HCT116 (cell line): Measurements from ENCODE around the gene PRAMEF33. TPM values are rescaled to one million over a fixed set of nuclear protein-coding genes. Genes with fewer than 3 reads are reported as not detected.
"Not testable (repeated sequence)": the region's sequence is repeated elsewhere in the genome, so short reads cannot be mapped to it uniquely, and the experiment has no call there.

Experiments
- ATAC-seq: fragments of 200-7000 bp; cut with Tn5 transposase; 2 replicates; pipeline ENCODE4 v1.9.1; 2020; ENCODE audit warnings: mild to moderate bottlenecking, moderate library complexity
- BruUV-seq: library from RNA; stranded (reverse); fragments of 400-500 nt; replicated peaks from 2 replicates; lab custom pipeline; 2021; lab: Mats Ljungman, UMichigan
- CTCF ChIA-PET: fragments of 300-600 bp; sonication (Branson Sonifier 250); formaldehyde crosslinking; loops from one replicate; lab custom pipeline; 2021; ENCODE audit warnings: antibody characterized with exemption; lab: Charles Lee
- POLR2A ChIA-PET: fragments of 300-600, 350-600 bp; sonication (Branson Sonifier 250); formaldehyde crosslinking; loops from one replicate; lab custom pipeline; 2021; ENCODE audit warnings: antibody characterized with exemption; lab: Charles Lee
- RAD21 ChIA-PET, 2 experiments: fragments of 300-600 bp; sonication (Branson Sonifier 250); formaldehyde crosslinking; loops; one replicate each; lab custom pipeline; 2023; ENCODE audit warnings: low total read pairs in 2 of 2; ENCODE audit not compliant: uncharacterized antibody in 2 of 2, unreplicated experiment in 2 of 2, low non-redundant PET in 1 of 2; lab: Charles Lee
- DNase-seq: peaks from one replicate; pipeline ENCODE4 v3.0.0-alpha.2; 2010; ENCODE audit warnings: low read depth, low spot score
- H2AFZ ChIP-seq: fragments of 200-600 bp; shearing (Covaris generic), sonication (generic); 2 replicates; pipeline ENCODE4 v1.6.1; 2017; ENCODE audit warnings: low read depth, mixed run types, mixed read lengths, antibody characterized with exemption, low read length; ENCODE audit not compliant: poor library complexity, severe bottlenecking
- H3K27ac ChIP-seq: 2 replicates; pipeline ENCODE4 v1.5.1; 2012; ENCODE audit warnings: low read depth, low read length
- H3K27me3 ChIP-seq: fragments of 200-600 bp; sonication (generic); 2 replicates; pipeline ENCODE4 v1.6.1; 2016; ENCODE audit warnings: mixed run types, low read length, mixed read lengths; ENCODE audit not compliant: insufficient read depth
- H3K36me3 ChIP-seq, 2 experiments: fragments of 200-500 bp in 1 of 2; fragments of 200-600 bp in 1 of 2; sonication (Bioruptor generic) in 1 of 2; sonication (generic) in 1 of 2; 2 replicates each; pipeline versions ENCODE4 v1.5.1 to v1.6.1; 2014 to 2016; ENCODE audit warnings: low read length in 2 of 2, inconsistent platforms in 1 of 2, mixed read lengths in 1 of 2, mixed run types in 1 of 2; ENCODE audit not compliant: insufficient read depth in 2 of 2, control insufficient read depth in 1 of 2
- H3K4me1 ChIP-seq, 2 experiments: fragments of 200-600 bp in 1 of 2; sonication (generic) in 1 of 2; 2 replicates each; pipeline versions ENCODE4 v1.5.1 to v1.6.1; 2012 to 2017; ENCODE audit warnings: low read length in 2 of 2, inconsistent platforms in 1 of 2, mild to moderate bottlenecking in 1 of 2, mixed read lengths in 1 of 2, mixed run types in 1 of 2, moderate library complexity in 1 of 2; ENCODE audit not compliant: insufficient read depth in 2 of 2, control insufficient read depth in 1 of 2
- H3K4me2 ChIP-seq: fragments of 200-600 bp; sonication (generic); 2 replicates; pipeline ENCODE4 v1.6.1; 2017; ENCODE audit warnings: mixed run types, low read length, mixed read lengths
- H3K4me3 ChIP-seq, 2 experiments: fragments of 200-600 bp in 1 of 2; sonication (generic) in 1 of 2; replicated peaks in 1 of 2; 2 replicates each; pipeline ENCODE4 v1.5.1; 2011 to 2016; ENCODE audit warnings: low read length in 2 of 2, control low read depth in 1 of 2, low read depth in 1 of 2, mild to moderate bottlenecking in 1 of 2, mixed read lengths in 1 of 2, mixed run types in 1 of 2
- H3K79me2 ChIP-seq: fragments of 200-600 bp; sonication (generic); 2 replicates; pipeline ENCODE4 v1.6.1; 2017; ENCODE audit warnings: mild to moderate bottlenecking, mixed run types, low read length, moderate library complexity, mixed read lengths; ENCODE audit not compliant: insufficient read depth
- H3K9ac ChIP-seq: fragments of 200-600 bp; sonication (generic); 2 replicates; pipeline ENCODE4 v1.6.1; 2016; ENCODE audit warnings: low read length, mixed read lengths
- H3K9me2 ChIP-seq: fragments of 200-600 bp; sonication (generic), shearing (Covaris generic); 2 replicates; pipeline ENCODE4 v1.6.1; 2017; ENCODE audit warnings: mixed run types, mild to moderate bottlenecking, moderate library complexity; ENCODE audit not compliant: insufficient read depth
- H3K9me3 ChIP-seq, 2 experiments: fragments of 200-500 bp in 1 of 2; fragments of 200-600 bp in 1 of 2; sonication (Bioruptor generic) in 1 of 2; sonication (generic) in 1 of 2; 2 replicates each; pipeline ENCODE4 v1.6.1; 2014 to 2017; ENCODE audit warnings: low read length in 2 of 2, mixed read lengths in 2 of 2, inconsistent platforms in 1 of 2, low read depth in 1 of 2, mild to moderate bottlenecking in 1 of 2, mixed run types in 1 of 2, moderate library complexity in 1 of 2; ENCODE audit not compliant: control insufficient read depth in 1 of 2, insufficient read depth in 1 of 2
- H4K20me1 ChIP-seq: fragments of 200-600 bp; sonication (generic), shearing (Covaris generic); 2 replicates; pipeline ENCODE4 v1.6.1; 2017; ENCODE audit warnings: mixed run types, mild to moderate bottlenecking, moderate library complexity; ENCODE audit not compliant: insufficient read depth
- RAD21 ChIP-seq: IDR thresholded peaks from 2 replicates; pipeline ENCODE4 v1.6.1; 2012; ENCODE audit warnings: low read depth, mild to moderate bottlenecking
- intact Hi-C: fragments of 100-400 bp; cut with micrococcal nuclease; formaldehyde crosslinking; loops from 2 replicates; pipeline ENCODE4 v1.10.0; 2022
- total RNA-seq: library from RNA; stranded (reverse); gene quantifications from one replicate; pipeline ENCODE4 v1.2.1, GENCODE V29; 2021; ENCODE audit not compliant: unreplicated experiment

The PRAMEF33 gene
- total RNA-seq, 1 experiment from 2014 or later: not detected

DNA sequence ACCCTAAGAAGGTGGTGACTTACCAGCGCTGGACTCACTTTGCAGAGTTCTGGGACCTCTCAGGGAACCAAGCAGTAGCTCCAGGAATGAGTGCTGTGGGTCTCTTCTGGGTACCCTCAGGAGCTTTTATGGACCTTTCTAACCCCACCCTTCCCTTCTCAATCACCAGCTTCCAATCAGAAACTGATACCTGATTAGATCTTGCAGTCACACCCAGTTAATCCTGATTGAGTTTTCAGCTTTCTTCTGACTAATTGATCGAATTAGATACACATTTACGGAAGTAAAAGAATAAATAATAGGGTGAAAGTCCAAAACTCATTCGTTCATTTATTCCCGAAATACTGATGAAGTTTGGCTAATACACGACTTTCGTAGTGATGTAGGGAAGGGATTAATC, 43.7 kb downstream of the PRAMEF33 start, which contains the start of gene PRAMEF14:
PRAMEF14 (minus strand) TSS at position 101 of the 400 bp plus-strand sequence. CDS start 1,820 bp downstream, outside the sequence.
- H3K4me1 ChIP-seq, BruUV-seq, POLR2A ChIA-PET, H3K9me3 ChIP-seq, H3K36me3 ChIP-seq, H2AFZ ChIP-seq, H3K4me3 ChIP-seq, intact Hi-C loops, H3K9me2 ChIP-seq, DNase-seq, H3K27me3 ChIP-seq, H3K79me2 ChIP-seq, ATAC-seq, RAD21 ChIA-PET, H3K9ac ChIP-seq, H3K4me2 ChIP-seq, H3K27ac ChIP-seq, CTCF ChIA-PET, H4K20me1 ChIP-seq: not testable (repeated sequence)

DNA sequence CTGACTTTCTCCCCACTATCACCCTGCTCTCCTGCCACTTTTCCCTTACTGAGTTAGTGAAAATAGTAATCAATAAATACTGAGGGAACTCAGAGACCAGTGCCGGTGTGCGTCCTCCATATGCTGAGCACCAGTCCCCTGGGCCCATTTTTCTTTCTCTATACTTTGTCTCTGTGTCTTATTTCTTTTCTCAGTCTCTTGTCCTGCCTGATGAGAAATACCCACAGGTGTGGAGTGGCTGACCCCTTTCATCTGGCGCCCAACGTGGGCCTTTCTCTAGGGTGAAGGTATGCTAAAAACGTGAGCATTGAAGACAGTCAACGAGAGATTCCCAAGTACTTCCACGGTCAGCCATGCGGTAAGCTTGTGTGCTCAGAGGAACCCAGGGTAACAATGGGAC, 50.1 kb downstream of the PRAMEF33 start:
- intact Hi-C loops: loop anchor here (10.0 kb wide), 1 partner anchor 549 kb away; no protein-coding TSS in a partner anchor
- H3K9ac ChIP-seq, H3K9me3 ChIP-seq, H4K20me1 ChIP-seq, H3K4me1 ChIP-seq, BruUV-seq, H3K36me3 ChIP-seq, H3K4me3 ChIP-seq, RAD21 ChIA-PET, CTCF ChIA-PET, H3K9me2 ChIP-seq, H3K79me2 ChIP-seq, ATAC-seq, H3K27me3 ChIP-seq, H3K27ac ChIP-seq, POLR2A ChIA-PET, H2AFZ ChIP-seq, H3K4me2 ChIP-seq: not testable (repeated sequence)
- peak; percentile 6 for DNase-seq

DNA sequence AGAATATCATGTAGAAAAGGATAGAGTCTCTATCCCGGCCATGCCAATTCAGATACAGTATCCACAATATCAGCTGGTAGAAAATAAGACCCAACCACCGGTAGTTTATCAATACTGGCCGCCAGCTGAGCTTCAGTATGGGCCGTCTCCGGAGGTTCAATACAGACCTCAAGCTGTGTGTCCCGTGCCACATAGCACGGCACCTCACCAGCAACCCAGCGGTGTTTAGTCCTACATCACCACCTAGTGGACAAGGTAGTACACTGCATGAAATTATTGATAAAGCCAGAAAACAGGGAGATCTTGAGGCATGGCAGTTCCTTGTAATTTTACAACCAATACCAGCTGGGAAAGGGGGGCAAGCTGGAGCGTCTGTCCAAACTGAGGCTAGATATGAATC, 51.1 kb downstream of the PRAMEF33 start:
- H3K9me3 ChIP-seq, DNase-seq, H3K79me2 ChIP-seq, H3K4me2 ChIP-seq, H4K20me1 ChIP-seq, CTCF ChIA-PET, H3K27me3 ChIP-seq, BruUV-seq, H2AFZ ChIP-seq, H3K9me2 ChIP-seq, H3K36me3 ChIP-seq, H3K27ac ChIP-seq, POLR2A ChIA-PET, H3K4me3 ChIP-seq, H3K4me1 ChIP-seq, H3K9ac ChIP-seq, RAD21 ChIA-PET: not testable (repeated sequence)
- intact Hi-C loops: loop anchor here (10.0 kb wide), 1 partner anchor 550 kb away; no protein-coding TSS in a partner anchor
- peak; percentile 13; the same call in 1 of the 2 replicates for TF ChIP-seq RAD21
- ATAC-seq: peak; percentile 84
